Caco-2 (cell line): ENCODE measurements around the gene TRPT1. TPM values are rescaled to one million over a fixed set of nuclear protein-coding genes. Genes with fewer than 3 reads are reported as not detected.

ENCODE experiments used
- BruUV-seq: library from RNA; stranded (reverse); fragments of 400-500 nt; replicated peaks from 2 replicates; lab custom pipeline; 2021; lab: Mats Ljungman, UMichigan
- CTCF ChIA-PET: fragments of 300-600 bp; sonication (Branson Sonifier 250); formaldehyde crosslinking; loops from one replicate; lab custom pipeline; 2022; ENCODE audit warnings: antibody characterized with exemption; lab: Charles Lee
- POLR2A ChIA-PET: fragments of 300-600 bp; sonication (Branson Sonifier 250); formaldehyde crosslinking; loops from one replicate; lab custom pipeline; 2022; ENCODE audit warnings: antibody characterized with exemption; lab: Charles Lee
- DNase-seq, 2 experiments: peaks; one replicate each; pipeline versions ENCODE4 v3.0.0 to v3.0.0-alpha.2; 2020 to 2022
- H3K27me3 ChIP-seq: replicated peaks from 2 replicates; pipeline ENCODE4 v1.6.0; 2011; ENCODE audit warnings: low read length; ENCODE audit not compliant: control insufficient read depth, insufficient read depth
- H3K36me3 ChIP-seq: 2 replicates; pipeline ENCODE4 v1.5.1; 2011; ENCODE audit warnings: low read length; ENCODE audit not compliant: control insufficient read depth, insufficient read depth
- H3K4me1 ChIP-seq: fragments of 250-450 bp; sonication (Bioruptor Pico); 2 replicates; pipeline ENCODE4 v1.5.1; 2020; ENCODE audit warnings: mild to moderate bottlenecking
- H3K4me3 ChIP-seq: 2 replicates; pipeline ENCODE4 v1.5.1; 2011; ENCODE audit warnings: low read depth, mild to moderate bottlenecking, control low read depth, low read length
- H3K9me3 ChIP-seq: fragments of 250-450 bp; sonication (Bioruptor Pico); 2 replicates; pipeline ENCODE4 v1.5.1; 2020; ENCODE audit warnings: mild to moderate bottlenecking, moderate library complexity
- H3K27ac Mint-ChIP-seq: one replicate; pipeline ENCODE4 v1.8.0; 2022; ENCODE audit warnings: mixed read lengths; ENCODE audit not compliant: unreplicated experiment
- H3K27me3 Mint-ChIP-seq: one replicate; pipeline ENCODE4 v1.8.0; 2022; ENCODE audit warnings: mixed read lengths; ENCODE audit not compliant: insufficient read depth, unreplicated experiment
- H3K36me3 Mint-ChIP-seq: one replicate; pipeline ENCODE4 v1.8.0; 2022; ENCODE audit warnings: mild to moderate bottlenecking, mixed read lengths; ENCODE audit not compliant: insufficient read depth, unreplicated experiment
- H3K4me1 Mint-ChIP-seq: one replicate; pipeline ENCODE4 v1.8.0; 2022; ENCODE audit warnings: low read depth, mixed read lengths; ENCODE audit not compliant: unreplicated experiment
- H3K4me3 Mint-ChIP-seq: one replicate; pipeline ENCODE4 v1.8.0; 2022; ENCODE audit warnings: mild to moderate bottlenecking, moderate library complexity, mixed read lengths; ENCODE audit not compliant: unreplicated experiment
- H3K9me3 Mint-ChIP-seq: one replicate; pipeline ENCODE4 v1.8.0; 2022; ENCODE audit warnings: mixed read lengths; ENCODE audit not compliant: unreplicated experiment
- intact Hi-C: fragments of 100-400 bp; cut with micrococcal nuclease; formaldehyde crosslinking; loops from one replicate; pipeline ENCODE4 v1.10.0; 2022; ENCODE audit not compliant: unreplicated experiment
- total RNA-seq: library from RNA; stranded (reverse); gene quantifications from 2 replicates; pipeline ENCODE4 v1.2.3, GENCODE V29; 2022
- TF ChIP-seq, protein P1 (sequence below), 2 experiments: fragments of 200-600 bp in 1 of 2; IDR thresholded peaks; 1 replicate in 1 of 2; 2 replicates in 1 of 2; pipeline versions ENCODE4 v1.5.1 to v1.8.0; 2011 to 2022; ENCODE audit warnings: antibody characterized with exemption in 1 of 2, control low read depth in 1 of 2, inconsistent platforms in 1 of 2, low read depth in 1 of 2, low read length in 1 of 2, mild to moderate bottlenecking in 1 of 2, moderate library complexity in 1 of 2; ENCODE audit not compliant: insufficient read depth in 1 of 2, severe bottlenecking in 1 of 2, unreplicated experiment in 1 of 2

TRPT1 gene
- total RNA-seq, 1 experiment from 2014 or later: 32.1 TPM

DNA sequence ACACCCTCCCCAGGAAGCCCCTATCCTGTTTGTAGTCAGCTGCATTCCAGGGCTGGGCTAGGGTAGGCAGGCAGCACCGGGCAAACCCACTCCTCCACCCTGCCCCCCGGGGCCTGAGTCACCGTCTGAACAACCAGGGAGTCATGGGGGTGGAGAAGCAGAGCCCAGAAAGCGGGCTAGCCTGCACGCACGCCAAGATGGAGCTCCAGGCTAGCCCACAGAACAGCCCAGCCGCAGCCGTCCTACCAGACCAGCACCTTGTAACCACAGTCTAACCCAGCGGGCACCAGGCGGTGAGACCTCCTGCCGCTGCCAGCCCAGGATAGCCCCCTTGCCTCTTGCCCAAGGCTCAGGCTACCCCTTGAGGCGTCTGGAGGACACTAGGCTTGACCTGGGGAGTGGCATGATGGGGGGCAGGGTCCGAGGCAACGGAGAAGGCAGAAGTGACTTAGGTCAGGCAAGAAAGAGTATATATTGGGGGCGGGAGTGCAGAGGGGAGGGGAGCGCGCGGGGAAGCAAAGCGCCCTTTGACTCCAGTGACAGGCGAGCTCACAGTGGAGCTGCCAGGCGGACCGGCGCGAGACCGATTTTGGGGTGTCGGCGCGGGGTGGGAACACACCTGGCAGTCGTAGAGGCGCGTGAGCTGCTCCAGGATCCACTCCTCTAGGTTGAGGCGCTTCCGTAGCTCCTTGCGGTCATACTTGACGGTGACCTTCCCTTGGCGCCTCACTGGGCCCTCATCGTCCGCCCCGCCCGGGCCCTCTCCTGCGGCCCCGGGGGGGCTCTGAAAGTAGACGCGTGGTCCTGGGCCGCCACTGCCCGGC is 20.0 kb upstream of the TRPT1 start:
- no peaks in the 10 kb centered on the region for H3K27me3 Mint-ChIP-seq
- peaks cover 32% of the 10 kb centered on the region for H3K4me1 ChIP-seq
- intact Hi-C loops: no loop called here
- H3K4me1 Mint-ChIP-seq: peaks cover 20% of the 10 kb centered on the region
- H3K4me3 Mint-ChIP-seq: peak overlapping the region; percentile 97
- DNase-seq: peak; percentile 72 to 85
- H3K27me3 ChIP-seq: no peaks in the 10 kb centered on the region
- TF ChIP-seq, protein P1, sequence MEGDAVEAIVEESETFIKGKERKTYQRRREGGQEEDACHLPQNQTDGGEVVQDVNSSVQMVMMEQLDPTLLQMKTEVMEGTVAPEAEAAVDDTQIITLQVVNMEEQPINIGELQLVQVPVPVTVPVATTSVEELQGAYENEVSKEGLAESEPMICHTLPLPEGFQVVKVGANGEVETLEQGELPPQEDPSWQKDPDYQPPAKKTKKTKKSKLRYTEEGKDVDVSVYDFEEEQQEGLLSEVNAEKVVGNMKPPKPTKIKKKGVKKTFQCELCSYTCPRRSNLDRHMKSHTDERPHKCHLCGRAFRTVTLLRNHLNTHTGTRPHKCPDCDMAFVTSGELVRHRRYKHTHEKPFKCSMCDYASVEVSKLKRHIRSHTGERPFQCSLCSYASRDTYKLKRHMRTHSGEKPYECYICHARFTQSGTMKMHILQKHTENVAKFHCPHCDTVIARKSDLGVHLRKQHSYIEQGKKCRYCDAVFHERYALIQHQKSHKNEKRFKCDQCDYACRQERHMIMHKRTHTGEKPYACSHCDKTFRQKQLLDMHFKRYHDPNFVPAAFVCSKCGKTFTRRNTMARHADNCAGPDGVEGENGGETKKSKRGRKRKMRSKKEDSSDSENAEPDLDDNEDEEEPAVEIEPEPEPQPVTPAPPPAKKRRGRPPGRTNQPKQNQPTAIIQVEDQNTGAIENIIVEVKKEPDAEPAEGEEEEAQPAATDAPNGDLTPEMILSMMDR (IDR thresholded peaks at IDR 0.05; ENCODE audit: insufficient read depth in 1 of 2, low read depth in 1 of 2, low read length in 1 of 2, severe bottlenecking in 1 of 2, unreplicated experiment in 1 of 2): no peak
- no TSS peak for BruUV-seq
- no peaks in the 10 kb centered on the region for H3K9me3 ChIP-seq
- peak overlapping the region; percentile 90 for H3K4me3 ChIP-seq
- peak overlapping the region; percentile 90 for H3K27ac Mint-ChIP-seq
- ChIA-PET POLR2A (interaction anchor here (0.5 to 2.0 kb wide), 6 partner anchors 16 to 611 kb away, joined by 3 to 22 read pairs (median 4); partner anchors contain the start of genes DNAJC4, PRDX5, STIP1 and TRMT112), CTCF (interaction anchor here (0.5 to 1.5 kb wide), 8 partner anchors 8 to 1029 kb away, joined by 3 to 6 read pairs (median 4); partner anchors contain the start of gene NAA40)
- no peaks in the 10 kb centered on the region for H3K9me3 Mint-ChIP-seq
- 0 out of 2 replicates have a peak, but pooled peaks cover 3% of the 10 kb centered on the region for H3K36me3 ChIP-seq
- peaks cover 57% of the 10 kb centered on the region for H3K36me3 Mint-ChIP-seq

DNA sequence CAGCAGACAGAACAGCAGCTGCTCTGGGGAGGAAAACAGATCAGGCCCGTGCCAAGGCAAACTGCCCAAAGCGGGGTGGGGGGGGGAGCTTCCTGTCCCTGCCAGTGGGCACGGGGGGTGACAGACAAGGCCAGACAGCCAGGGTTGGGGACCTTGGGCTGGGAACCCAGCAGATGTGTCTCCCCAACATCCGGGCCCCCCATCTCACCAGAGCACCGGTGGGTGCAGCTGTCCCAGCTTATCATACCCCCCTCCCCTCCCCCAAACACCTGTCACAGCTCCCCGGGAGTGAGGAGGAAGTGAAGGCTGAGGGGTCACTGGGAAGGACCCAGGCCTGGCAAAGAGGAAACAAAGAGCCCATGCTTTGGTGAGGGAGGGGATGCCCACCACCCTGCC is 19.4 kb upstream of the TRPT1 start:
- no TSS peak for BruUV-seq
- intact Hi-C loops: no loop called here
- TF ChIP-seq, protein P1 (IDR thresholded peaks at IDR 0.05; ENCODE audit: insufficient read depth in 1 of 2, low read depth in 1 of 2, low read length in 1 of 2, severe bottlenecking in 1 of 2, unreplicated experiment in 1 of 2): no peak
- ChIA-PET CTCF (interaction anchor here (0.5 to 1.5 kb wide), 8 partner anchors 12 to 1030 kb away, joined by 3 to 8 read pairs (median 5); no protein-coding TSS in a partner anchor), POLR2A (interaction anchor here (0.5 to 1.1 kb wide), 2 partner anchors 15 to 612 kb away, joined by 3 to 4 read pairs; partner anchors contain the start of gene DNAJC4)
- no peaks in the 10 kb centered on the region for H3K9me3 Mint-ChIP-seq
- no peaks in the 10 kb centered on the region for H3K27me3 ChIP-seq
- no peaks in the 10 kb centered on the region for H3K27me3 Mint-ChIP-seq
- peak overlapping the region; percentile 90 for H3K27ac Mint-ChIP-seq
- peaks cover 28% of the 10 kb centered on the region for H3K4me1 ChIP-seq
- H3K9me3 ChIP-seq: no peaks in the 10 kb centered on the region
- H3K4me3 ChIP-seq: peak overlapping the region; percentile 90
- DNase-seq: no peak
- H3K4me3 Mint-ChIP-seq: peak overlapping the region; percentile 97
- H3K36me3 ChIP-seq: 0 out of 2 replicates have a peak, but pooled peaks cover 3% of the 10 kb centered on the region
- peaks cover 64% of the 10 kb centered on the region for H3K36me3 Mint-ChIP-seq
- H3K4me1 Mint-ChIP-seq: peaks cover 21% of the 10 kb centered on the region

DNA sequence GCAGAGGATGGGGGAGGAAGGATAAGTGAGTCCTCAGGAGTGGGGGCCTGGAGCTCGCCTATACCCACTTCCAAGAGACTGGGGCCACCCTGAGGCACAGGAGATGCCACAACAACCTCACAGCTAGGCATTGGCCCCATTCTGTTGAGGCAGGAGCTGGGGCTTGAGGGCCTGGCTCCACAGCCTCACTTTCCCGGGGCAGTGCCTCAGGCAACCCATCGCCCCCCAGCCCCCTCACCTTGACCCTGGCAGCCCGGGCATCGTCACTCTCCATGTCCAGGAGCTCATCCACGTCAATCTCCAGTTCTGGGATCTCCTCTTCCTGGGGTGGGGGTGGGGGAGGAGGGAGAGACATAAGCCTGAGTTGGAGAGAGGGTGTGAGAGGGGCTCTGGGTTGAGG is 19.0 kb upstream of the TRPT1 start:
- CTCF ChIA-PET: interaction anchor here (0.5 to 1.1 kb wide), 7 partner anchors 12 to 1030 kb away, joined by 3 to 8 read pairs (median 5); no protein-coding TSS in a partner anchor
- Mint-ChIP-seq H3K9me3 (no peaks in the 10 kb centered on the region), H3K36me3 (peaks cover 68% of the 10 kb centered on the region), H3K4me1 (peaks cover 26% of the 10 kb centered on the region), H3K4me3 (peak overlapping the region; percentile 97), H3K27ac (peak overlapping the region; percentile 90), H3K27me3 (no peaks in the 10 kb centered on the region)
- no TSS peak for BruUV-seq
- TF ChIP-seq, protein P1 (IDR thresholded peaks at IDR 0.05; ENCODE audit: insufficient read depth in 1 of 2, low read depth in 1 of 2, low read length in 1 of 2, severe bottlenecking in 1 of 2, unreplicated experiment in 1 of 2): no peak
- peak overlapping the region; percentile 90 for H3K4me3 ChIP-seq
- 0 out of 2 replicates have a peak, but pooled peaks cover 3% of the 10 kb centered on the region for H3K36me3 ChIP-seq
- POLR2A ChIA-PET: interaction anchor here (1.1 kb wide), 1 partner anchor 15 kb away, joined by 4 read pairs; the partner anchor contains the start of gene DNAJC4
- peaks cover 27% of the 10 kb centered on the region for H3K4me1 ChIP-seq
- DNase-seq: no peak
- no peaks in the 10 kb centered on the region for H3K9me3 ChIP-seq
- intact Hi-C loops: no loop called here
- H3K27me3 ChIP-seq: no peaks in the 10 kb centered on the region
